Activated CD8-positive, alpha-beta memory T cell treated with anti-CD3 and anti-CD28 coated beads for 48 hours (primary cell): ENCODE results near the gene NEK4.

ENCODE experiments used
- DNase-seq, 3 experiments: peaks; one replicate each; pipeline ENCODE4 v3.0.0-alpha.2; 2020; ENCODE audit warnings: low read depth in 2 of 3, low spot score in 2 of 3

The NEK4 gene

GRCh38 chr3:52705438-52705687 lies 65.4 kb downstream of the NEK4 start:
- DNase-seq: no peak

DNA sequence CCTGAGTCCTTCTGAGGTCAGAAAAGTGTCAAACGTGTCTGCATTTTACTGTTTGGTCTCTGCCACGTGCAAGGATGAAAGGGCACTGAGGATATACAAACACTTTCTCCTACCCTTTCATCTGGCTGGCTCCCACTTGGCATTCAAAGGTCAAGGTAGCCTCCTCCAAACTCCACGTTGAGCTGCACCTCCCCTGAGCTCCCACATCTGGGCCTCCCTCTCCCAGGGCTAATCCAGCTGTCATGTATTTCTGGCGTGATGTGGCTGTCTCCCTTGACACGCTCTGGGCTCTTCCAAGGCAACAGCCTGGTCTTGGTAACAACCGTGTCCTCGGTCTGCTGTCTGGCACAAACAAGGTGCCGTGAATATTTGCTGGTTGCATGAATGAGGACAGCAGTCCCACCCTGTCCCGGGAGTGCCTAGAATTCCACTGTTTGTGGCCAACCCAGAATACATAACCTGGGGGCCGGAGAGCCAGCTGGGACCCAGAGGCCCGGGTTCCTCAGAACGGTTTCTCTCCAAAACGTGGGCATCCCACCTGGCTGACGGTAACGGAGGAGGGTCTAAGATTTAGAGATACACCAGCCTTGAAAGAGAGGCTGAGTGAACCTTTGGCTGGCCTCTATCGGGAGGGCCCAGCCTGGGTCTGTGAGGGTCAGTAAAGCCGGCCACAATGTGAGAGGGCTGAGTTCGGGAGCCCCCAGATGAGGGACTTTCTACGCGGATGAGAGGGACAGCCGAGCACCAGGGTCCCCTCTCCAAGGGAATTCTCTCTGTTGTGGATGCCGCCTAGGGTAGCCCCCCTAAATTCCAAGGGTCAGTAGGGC lies 65.9 kb downstream of the NEK4 start:
- DNase-seq: no peak

GRCh38 chr3:52703341-52703740 lies 67.4 kb downstream of the NEK4 start:
- no peak for DNase-seq

- DNase-seq: no peak
Measured at GRCh38 chr3:52697632-52697965, 73.1 kb downstream of the NEK4 start.

- no peak for DNase-seq
Measured at GRCh38 chr3:52696830-52697631, 73.7 kb downstream of the NEK4 start.

DNA sequence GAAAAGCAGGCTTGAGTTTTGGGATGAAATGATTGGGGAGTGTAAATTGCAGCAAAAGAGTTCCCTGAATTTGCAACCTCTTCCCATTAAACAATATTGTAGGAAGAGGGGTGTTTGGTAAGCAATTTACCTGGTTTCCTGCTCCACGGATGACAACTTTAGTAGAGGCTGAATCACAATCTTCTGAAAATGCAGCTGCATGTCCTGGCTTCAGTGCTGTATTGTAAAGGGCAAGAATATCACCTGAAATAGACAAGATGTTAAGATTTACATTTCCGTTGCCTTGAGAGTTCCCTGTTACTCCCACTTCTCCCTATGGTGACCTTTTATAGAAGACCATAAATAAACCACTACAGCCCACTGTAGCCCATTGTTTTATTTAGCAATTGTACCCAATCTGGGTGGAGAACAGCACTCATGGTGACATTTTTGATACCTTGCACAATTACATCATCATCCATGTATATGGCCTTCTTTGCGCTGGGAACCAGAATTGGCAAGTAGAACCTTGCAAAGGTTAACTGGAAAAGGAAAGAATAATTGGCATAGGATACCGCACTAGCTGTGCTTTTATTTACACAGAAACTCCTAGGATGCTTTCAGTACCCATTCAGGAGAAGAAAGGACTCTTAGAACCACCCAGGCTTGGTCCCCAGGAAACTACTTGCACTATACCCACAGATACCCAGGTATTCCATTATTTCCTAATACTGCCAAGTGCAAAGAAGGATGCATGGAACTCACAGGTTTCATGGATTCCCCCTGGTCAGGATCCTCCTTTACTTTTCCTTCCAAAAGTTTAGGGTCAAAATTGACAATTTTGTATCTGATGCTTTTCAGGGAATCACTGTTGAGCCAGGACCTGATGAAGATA lies 74.7 kb downstream of the NEK4 start:
- DNase-seq: no peak

DNA sequence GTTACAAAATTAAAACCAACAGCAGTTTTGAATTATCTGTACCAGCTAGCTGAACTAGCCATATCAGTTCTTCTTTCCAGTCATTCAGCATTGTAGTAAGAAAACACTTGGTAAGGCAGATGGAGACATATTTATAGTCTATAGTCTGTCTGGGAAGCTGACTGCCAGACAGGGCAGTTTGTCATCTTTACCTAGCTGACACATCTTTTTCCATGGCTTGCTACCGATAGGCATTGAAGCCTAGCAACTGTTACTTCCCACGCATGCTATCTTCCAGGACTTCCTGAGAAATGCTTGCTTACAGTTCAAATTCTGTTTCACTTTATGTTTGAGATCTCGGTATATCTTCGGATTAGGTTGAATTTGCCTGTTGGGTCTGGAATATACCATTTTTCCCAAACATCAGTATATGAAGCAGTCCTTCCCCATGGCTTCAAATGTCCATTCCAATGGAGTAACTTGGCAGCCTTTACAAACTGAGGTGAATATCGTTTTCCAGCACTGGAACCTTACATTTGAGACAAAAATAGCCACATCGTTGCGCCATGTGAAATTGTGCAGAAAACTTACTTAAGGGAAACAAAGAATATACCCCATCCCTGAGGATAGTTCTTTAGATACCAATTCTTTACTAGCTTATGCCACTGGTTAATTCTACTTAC lies 76.1 kb downstream of the NEK4 start:
- DNase-seq: no peak

DNA sequence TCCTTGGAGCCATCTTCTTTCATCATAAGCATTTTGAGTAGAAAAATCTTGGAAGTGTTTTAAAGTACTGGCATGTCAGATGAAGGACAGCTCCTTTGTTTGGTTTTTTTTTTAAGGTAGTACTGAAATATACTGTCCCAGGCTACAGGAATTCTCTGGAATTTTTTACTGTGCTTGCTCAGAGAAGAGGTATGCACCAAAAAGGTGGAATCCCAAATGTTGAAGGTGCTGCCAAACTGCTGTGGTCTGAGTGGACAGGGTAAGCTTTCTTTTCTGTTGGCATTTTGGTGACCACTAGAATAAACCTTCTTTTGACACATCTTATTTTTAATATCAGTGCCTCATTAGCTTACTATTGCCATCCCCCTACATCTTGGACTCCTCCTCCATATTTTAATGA lies 77.7 kb downstream of the NEK4 start:
- DNase-seq: no peak

GRCh38 chr3:52690560-52690959 lies 80.2 kb downstream of the NEK4 start:
- no peak for DNase-seq

DNA sequence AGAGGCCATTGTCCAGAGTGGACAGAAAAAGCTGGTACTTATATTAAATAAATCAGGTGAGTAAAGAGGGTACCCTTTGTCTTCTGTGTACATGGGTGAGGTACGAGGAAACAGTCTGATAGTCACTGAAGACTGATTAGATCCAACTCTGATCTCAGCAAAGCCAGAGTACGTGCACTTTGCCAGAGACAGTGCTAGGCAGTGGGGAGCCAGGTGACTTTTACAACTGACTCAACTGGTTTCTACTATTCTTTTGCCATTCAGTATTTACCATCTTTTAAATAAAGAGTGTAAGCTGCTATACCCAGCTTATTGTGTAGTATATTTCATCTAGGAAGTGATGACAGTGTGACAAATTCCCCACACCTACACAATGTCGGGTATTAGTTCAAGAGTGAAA lies 81.6 kb downstream of the NEK4 start:
- DNase-seq: no peak

DNA sequence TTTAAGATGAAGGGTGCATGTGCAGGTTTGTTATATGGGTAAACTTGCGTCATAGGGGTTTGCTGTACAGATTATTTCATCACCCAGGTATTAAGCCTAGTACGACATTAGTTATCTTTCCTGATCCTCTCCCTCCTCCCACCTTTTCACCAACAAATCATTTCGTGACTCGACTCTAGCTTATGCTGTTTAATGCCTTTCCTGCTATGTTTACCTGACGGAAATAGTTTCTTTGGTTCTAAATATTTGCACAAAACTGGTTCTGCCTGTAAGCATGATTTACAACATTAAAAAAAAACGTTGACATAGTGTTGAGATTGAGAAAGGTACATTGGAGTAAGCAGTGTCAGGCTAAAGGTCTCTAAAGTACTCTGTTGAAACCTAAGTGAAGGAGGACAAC lies 82.5 kb downstream of the NEK4 start:
- no peak for DNase-seq

GRCh38 chr3:52685709-52686691 lies 84.7 kb downstream of the NEK4 start, which contains the start of the genes GNL3 and PBRM1:
Gene GNL3 (plus strand): TSS chr3:52686032. CDS start chr3:52686093, 61 bp downstream.
Gene PBRM1 (minus strand): TSS chr3:52685913.
- DNase-seq: peak; percentile 74 to 91 (median 79)

DNA sequence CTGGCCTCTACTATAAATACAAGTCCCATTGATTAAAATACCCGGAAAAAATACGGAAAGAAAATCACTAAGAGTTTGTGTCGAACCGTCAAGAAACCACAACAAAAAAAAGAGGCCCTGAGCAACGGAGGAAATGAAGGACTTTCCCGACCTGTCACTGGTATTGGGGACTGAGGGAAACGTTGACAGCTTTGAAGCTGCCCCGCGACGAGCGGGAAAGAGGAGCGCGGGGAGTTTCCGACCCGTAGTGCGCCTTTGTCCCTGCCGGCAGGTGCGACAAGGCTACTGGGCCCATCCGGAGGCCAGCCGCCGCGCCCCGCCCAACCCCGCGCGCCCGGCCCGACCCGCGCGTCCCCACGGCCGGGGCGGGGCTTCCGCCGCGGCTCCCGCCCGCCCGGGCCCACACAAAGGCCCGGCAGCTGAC lies 85.4 kb downstream of the NEK4 start:
- DNase-seq: peak; percentile 48 to 77 (median 69)

GRCh38 chr3:52684184-52684583 lies 86.6 kb downstream of the NEK4 start:
- no peak for DNase-seq

DNA sequence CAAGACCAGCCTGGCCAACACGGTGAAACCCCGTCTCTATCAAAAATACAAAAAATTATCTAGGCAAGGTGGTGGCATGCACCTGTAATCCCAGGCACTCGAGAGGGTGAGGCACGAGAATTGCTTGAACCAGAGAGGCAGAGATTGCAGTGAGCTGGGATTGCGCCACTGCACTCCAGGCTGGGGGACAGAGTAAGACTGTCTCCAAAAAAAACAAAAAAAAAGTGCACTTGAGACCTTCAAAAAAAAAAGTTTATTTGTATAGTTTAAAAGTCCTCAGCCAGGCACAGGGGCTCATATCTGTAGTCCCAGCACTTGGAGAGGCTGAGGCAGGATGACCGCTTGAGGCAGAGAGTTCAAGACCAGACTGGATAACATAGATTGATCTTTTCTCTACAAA lies 87.1 kb downstream of the NEK4 start:
- DNase-seq: no peak

DNA sequence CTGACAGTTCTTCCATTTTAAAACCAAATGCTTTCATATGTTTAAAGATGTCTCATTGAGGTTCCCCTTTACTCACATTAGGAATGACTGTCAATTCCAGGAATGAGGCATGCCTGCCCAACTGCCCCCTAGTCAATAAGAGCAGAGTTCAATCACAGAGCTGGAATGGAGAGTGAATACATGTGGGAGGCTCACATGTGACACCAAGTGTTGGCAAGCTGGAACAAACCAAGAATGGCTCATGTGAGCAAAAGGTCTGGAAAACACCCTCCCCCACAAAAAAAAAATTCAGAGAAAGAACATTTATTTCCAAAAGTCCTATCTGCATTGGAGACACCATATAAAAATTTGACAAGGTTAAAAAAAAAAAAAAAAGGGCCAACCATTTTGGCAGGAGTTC lies 88.7 kb downstream of the NEK4 start:
- no peak for DNase-seq

- DNase-seq: no peak
Measured at GRCh38 chr3:52681596-52681995, 89.1 kb downstream of the NEK4 start.

GRCh38 chr3:52679811-52680210 lies 90.9 kb downstream of the NEK4 start:
- DNase-seq: no peak

GRCh38 chr3:52679199-52679538 lies 91.6 kb downstream of the NEK4 start:
- no peak for DNase-seq
